ENCODE data around the gene SPINT2. TPM values are rescaled to one million over a fixed set of nuclear protein-coding genes. Genes with fewer than 3 reads are reported as not detected.

SPINT2 gene
- total RNA-seq, 3 donors from 2014 or later (not counting 1 experiment from before 2014, with no cell fraction given), result 2.7 to 13.7 (median 6.9) TPM

- H3K4me1 ChIP-seq (ENCODE audit: control insufficient read depth, insufficient read depth, low read length), result peaks cover 38% of the 10 kb centered on the region
- no peaks in the 10 kb centered on the region for H3K36me3 ChIP-seq (ENCODE audit: control insufficient read depth, insufficient read depth, low read length)
- no peak for TF ChIP-seq CTCF (IDR thresholded peaks at IDR 0.05)
- H3K27ac ChIP-seq (ENCODE audit: low read length), result no peak overlapping the region
- no peaks in the 10 kb centered on the region for H3K27me3 ChIP-seq (ENCODE audit: control insufficient read depth, insufficient read depth, low read length)
- intact Hi-C loops (cut with micrococcal nuclease), result no loop called here
- Mint-ChIP-seq H3K4me3 (peak overlapping the region; percentile 56), H3K4me1 (peaks cover 9 to 19% of the 10 kb centered on the region in 2 donors), H3K27me3 (ENCODE audit: low read depth in 2 of 2) (peaks cover 0 to 22% of the 10 kb centered on the region in 2 donors), H3K36me3 (no peaks in the 10 kb centered on the region), H3K9me3 (no peaks in the 10 kb centered on the region), H3K27ac (no peak overlapping the region)
- no peaks in the 10 kb centered on the region for H3K9me3 ChIP-seq (ENCODE audit: control insufficient read depth, insufficient read depth, low read length)
- no peak for DNase-seq
- 91% methylated on average over 11 of the region's 11 CpGs for WGBS (ENCODE audit: insufficient coverage)
- no peak overlapping the region for H3K4me3 ChIP-seq (ENCODE audit: low read length)
- no peak for ATAC-seq
These were observed 57.3 kb downstream of the SPINT2 start for GRCh38 chr19:38321646-38322196.

GRCh38 chr19:38323291-38323690 is 58.9 kb downstream of the SPINT2 start:
- Histone ChIP-seq H3K27ac (ENCODE audit: low read length) (no peak overlapping the region), H3K27me3 (ENCODE audit: control insufficient read depth, insufficient read depth, low read length) (no peaks in the 10 kb centered on the region), H3K4me1 (ENCODE audit: control insufficient read depth, insufficient read depth, low read length) (peaks cover 26% of the 10 kb centered on the region), H3K36me3 (ENCODE audit: control insufficient read depth, insufficient read depth, low read length) (peaks cover 4% of the 10 kb centered on the region), H3K9me3 (ENCODE audit: control insufficient read depth, insufficient read depth, low read length) (no peaks in the 10 kb centered on the region), H3K4me3 (ENCODE audit: low read length) (no peak overlapping the region)
- 89% methylated on average over 6 of the region's 7 CpGs for WGBS (ENCODE audit: insufficient coverage)
- Mint-ChIP-seq H3K27me3 (ENCODE audit: low read depth in 2 of 2) (peaks cover 0 to 21% of the 10 kb centered on the region in 2 donors), H3K36me3 (no peaks in the 10 kb centered on the region), H3K27ac (no peak overlapping the region), H3K4me1 (peaks cover 0 to 9% of the 10 kb centered on the region in 2 donors), H3K4me3 (no peak overlapping the region), H3K9me3 (no peaks in the 10 kb centered on the region)
- ATAC-seq (no peak), DNase-seq (no peak)
- intact Hi-C loops (cut with micrococcal nuclease), result no loop called here
- no peak for TF ChIP-seq CTCF (IDR thresholded peaks at IDR 0.05)

- Mint-ChIP-seq H3K9me3 (no peaks in the 10 kb centered on the region), H3K36me3 (no peaks in the 10 kb centered on the region), H3K27me3 (ENCODE audit: low read depth in 2 of 2) (peaks cover 0 to 13% of the 10 kb centered on the region in 2 donors), H3K4me3 (no peak overlapping the region), H3K4me1 (peaks cover 0 to 9% of the 10 kb centered on the region in 2 donors), H3K27ac (no peak overlapping the region)
- ATAC-seq (no peak), DNase-seq (no peak)
- TF ChIP-seq CTCF (IDR thresholded peaks at IDR 0.05), result no peak
- no peak overlapping the region for H3K27ac ChIP-seq (ENCODE audit: low read length)
- H3K9me3 ChIP-seq (ENCODE audit: control insufficient read depth, insufficient read depth, low read length), result no peaks in the 10 kb centered on the region
- H3K4me1 ChIP-seq (ENCODE audit: control insufficient read depth, insufficient read depth, low read length), result peaks cover 18% of the 10 kb centered on the region
- H3K27me3 ChIP-seq (ENCODE audit: control insufficient read depth, insufficient read depth, low read length), result no peaks in the 10 kb centered on the region
- 87% methylated on average over 3 of the region's 4 CpGs for WGBS (ENCODE audit: insufficient coverage)
- H3K4me3 ChIP-seq (ENCODE audit: low read length), result no peak overlapping the region
- peaks cover 4% of the 10 kb centered on the region for H3K36me3 ChIP-seq (ENCODE audit: control insufficient read depth, insufficient read depth, low read length)
- intact Hi-C loops (cut with micrococcal nuclease), result no loop called here
These were observed 60.1 kb downstream of the SPINT2 start for GRCh38 chr19:38324431-38324830.

GRCh38 chr19:38326591-38326990 is 62.2 kb downstream of the SPINT2 start:
- no peak overlapping the region for H3K4me3 Mint-ChIP-seq
- Histone ChIP-seq H3K36me3 (ENCODE audit: control insufficient read depth, insufficient read depth, low read length) (peaks cover 4% of the 10 kb centered on the region), H3K9me3 (ENCODE audit: control insufficient read depth, insufficient read depth, low read length) (no peaks in the 10 kb centered on the region), H3K4me1 (ENCODE audit: control insufficient read depth, insufficient read depth, low read length) (no peaks in the 10 kb centered on the region), H3K27me3 (ENCODE audit: control insufficient read depth, insufficient read depth, low read length) (no peaks in the 10 kb centered on the region), H3K27ac (ENCODE audit: low read length) (no peak overlapping the region), H3K4me3 (ENCODE audit: low read length) (no peak overlapping the region)
- no peak overlapping the region for H3K27ac Mint-ChIP-seq
- no peaks in the 10 kb centered on the region for H3K4me1 Mint-ChIP-seq
- H3K36me3 Mint-ChIP-seq, result no peaks in the 10 kb centered on the region
- H3K9me3 Mint-ChIP-seq, result no peaks in the 10 kb centered on the region
- TF ChIP-seq CTCF (IDR thresholded peaks at IDR 0.05), result no peak
- WGBS (ENCODE audit: insufficient coverage), result 97% methylated on average over 22 of the region's 22 CpGs
- intact Hi-C loops (cut with micrococcal nuclease), result no loop called here
- peaks cover 0 to 8% of the 10 kb centered on the region in 2 donors for H3K27me3 Mint-ChIP-seq (ENCODE audit: low read depth in 2 of 2)
- ATAC-seq, result no peak
- no peak for DNase-seq

All from natural killer cell (primary cell).